TTC549 (cell line): Measurements from ENCODE around the gene ACHE.

Experiments
- FAIRE-seq: peaks from 2 replicates; lab custom pipeline; 2012; peaks lifted over from hg19 to GRCh38; lab: Jason Lieb, UNC

ACHE gene

DNA sequence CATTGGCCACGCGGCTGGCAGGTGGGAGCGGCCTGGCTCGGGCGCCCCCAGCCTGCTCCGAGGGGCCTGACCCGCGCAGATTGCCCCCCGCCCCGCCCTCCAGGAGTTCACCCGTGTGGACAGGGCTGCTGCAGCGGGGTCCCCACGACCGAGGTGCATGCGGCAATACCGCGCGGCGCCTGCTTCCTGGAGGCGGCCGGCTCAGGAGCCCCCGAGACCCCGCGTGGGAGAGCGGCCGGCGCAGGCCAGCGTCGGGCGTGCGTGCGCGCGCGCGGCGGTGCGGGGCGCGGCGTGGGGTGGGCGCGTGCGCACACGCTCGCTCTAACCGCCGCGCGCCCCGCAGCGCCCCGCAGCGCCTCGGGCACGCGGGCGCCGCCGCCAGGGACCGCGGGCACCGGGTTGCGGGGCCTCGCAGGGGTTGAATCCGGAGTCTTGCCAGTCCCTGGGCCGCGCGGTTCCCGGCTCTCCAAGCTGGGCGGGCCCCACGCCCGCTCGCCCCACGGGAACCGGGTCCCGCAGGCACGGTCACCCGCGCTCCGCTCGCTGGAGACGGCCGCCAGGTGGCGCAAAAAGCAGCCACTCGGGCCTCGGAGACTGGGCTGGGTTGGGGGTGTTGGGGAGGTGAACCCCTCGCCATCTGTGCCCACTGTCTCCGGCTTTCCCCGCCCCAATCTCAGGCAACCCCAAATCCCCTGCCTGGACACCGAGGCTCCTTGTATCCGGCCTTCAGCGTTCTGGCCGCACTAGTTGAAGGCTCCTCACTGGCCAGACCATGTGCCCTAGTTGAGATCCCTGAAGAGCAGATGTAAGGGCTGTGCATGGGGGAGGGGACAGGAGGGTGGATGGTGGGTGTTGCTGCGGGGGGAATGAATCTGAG lies 1.3 kb upstream of the ACHE start:
- no peak for FAIRE-seq

DNA sequence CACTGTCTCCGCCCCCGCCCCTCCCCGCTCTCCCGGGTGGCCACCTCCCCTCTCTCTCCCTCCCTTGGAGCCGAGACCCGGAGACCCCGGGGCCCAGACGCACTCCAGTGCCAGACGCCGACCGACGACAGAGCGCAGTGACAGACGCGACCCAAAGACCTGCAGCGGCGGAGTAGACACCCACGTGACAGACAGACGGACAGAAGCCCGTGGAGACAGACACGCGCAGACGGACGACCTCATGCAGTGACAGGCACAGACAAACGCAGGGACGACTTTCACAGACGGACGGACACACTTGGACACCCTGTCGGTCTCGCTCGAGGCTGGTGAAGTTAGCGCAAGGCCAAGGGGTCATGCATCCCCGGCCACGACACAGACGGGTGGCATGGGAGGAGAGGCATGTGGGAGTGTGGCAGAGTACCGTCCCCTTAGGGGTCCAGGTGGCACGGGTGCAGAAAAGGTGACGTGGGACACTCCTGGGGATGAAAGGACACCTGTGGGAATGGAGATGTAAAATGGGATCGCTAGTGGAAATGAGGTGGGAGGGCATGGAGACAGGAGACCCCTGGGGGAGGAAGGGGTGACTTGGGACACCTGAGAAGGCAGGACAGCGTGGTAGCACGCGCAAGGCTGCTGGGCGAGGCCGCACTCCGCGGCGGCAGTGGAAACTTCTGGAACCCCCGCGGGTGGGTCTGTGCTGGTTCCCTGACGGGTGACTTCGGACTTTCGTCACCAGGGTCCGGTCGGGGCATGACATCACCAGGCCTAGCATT lies 456 bp upstream of the ACHE start:
- FAIRE-seq, result no peak

DNA sequence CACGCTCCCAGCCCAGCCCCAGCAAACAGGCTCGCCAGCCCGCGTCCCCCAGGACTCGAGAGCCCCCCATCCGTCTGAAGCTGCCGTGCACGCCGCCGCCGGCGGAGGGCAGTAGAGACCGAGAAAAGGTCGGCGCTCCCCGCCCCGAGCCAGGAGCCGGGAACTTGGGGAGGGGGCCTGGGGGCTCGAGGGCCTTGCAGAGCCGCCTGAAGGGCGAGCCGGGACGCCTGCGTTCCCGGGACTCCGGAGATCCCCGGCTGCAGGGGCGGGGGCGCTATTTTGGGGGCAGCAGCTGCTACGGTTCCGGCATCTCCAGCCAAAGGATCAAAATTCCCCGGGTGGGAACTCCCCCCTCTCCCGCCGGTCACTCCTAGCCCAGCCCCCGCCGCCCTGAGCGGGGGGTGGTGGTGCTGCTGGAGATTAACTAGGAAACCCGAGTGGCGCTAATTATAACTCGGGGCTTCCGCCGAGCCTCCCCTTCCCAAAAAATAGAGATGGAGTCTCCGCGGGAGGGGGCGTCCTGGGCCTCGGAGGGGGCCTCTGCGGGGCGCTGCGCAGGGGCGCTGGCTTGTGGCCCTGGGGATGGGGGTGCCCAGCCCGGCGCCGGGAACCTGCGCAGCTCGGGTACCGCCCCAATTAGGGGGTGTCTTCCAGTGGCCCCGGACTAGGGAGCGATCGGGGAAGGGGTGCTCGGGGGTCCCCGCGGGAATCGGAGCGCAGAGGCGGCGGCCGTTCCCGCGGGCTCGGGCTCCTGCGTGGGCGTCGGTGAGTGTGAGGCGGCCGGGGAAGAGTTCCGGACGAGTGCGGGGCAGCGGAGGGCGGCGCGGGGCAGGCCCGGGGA lies 608 bp downstream of the ACHE start:
- FAIRE-seq, result no peak

DNA sequence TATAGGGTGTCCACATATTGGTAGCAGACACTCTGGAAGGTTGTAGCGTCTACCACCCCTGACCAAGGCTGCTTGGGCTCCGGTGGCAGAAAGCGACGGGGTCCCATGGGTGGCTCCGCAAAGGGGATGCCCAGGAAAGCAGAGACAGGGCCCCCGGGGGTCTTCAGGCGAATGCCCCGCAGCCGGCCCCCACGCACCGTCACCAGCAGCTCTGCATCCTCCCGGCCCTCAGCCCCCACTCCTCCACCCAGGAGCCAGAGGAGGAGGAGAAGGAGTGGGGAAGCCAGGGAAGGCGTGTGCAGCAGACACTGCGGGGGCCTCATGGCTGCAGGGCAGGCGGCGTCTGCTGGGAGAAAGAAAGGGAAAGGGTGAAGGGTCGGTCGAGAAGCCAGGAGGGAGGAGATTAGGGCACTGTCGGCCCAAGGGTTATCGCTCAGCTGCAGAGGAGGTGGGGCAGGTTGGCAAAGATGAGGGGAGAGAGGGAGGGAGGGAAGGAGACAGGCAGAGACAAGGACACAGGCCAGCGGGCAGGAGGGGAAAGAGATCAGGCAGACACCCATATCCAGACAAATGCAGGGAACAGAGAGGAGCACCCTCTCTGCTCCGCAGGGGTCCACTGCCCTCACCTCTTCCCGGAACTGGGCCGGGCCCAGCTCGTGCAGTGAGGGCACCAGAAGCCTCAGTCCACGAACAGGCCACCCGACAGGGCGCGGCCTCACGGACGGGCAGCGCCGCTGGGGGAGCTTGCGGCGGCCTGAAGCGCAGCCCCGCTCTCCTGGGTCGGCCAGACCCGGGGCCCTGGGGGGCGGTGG lies 1.6 kb downstream of the ACHE start:
- no peak for FAIRE-seq

DNA sequence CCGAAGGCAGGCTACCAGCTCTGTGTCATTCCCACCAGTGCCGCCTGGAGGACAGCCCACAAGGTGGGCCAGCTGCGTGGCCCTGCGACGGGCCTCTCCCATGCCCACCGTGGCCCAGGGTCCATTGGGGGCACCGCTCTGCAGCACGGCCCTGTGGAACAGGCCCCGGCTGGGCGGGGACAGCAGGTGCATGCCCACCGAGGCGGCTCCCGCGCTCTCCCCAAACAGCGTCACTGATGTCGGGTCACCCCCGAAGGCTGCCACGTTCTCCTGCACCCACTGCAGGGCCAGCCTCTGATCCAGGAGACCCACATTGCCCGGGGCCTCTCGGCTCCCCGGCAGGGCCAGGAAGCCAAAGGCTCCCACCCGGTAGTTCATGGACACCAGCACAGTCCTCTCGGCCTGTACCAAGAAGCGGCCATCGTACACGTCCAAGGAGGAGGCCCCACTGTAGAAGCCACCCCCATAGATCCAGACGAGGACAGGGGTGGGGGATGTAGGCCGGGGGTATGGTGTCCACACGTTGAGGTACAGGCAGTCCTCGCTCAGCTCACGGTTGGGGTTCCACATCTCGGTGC lies 2.3 kb downstream of the ACHE start:
- FAIRE-seq, result no peak

DNA sequence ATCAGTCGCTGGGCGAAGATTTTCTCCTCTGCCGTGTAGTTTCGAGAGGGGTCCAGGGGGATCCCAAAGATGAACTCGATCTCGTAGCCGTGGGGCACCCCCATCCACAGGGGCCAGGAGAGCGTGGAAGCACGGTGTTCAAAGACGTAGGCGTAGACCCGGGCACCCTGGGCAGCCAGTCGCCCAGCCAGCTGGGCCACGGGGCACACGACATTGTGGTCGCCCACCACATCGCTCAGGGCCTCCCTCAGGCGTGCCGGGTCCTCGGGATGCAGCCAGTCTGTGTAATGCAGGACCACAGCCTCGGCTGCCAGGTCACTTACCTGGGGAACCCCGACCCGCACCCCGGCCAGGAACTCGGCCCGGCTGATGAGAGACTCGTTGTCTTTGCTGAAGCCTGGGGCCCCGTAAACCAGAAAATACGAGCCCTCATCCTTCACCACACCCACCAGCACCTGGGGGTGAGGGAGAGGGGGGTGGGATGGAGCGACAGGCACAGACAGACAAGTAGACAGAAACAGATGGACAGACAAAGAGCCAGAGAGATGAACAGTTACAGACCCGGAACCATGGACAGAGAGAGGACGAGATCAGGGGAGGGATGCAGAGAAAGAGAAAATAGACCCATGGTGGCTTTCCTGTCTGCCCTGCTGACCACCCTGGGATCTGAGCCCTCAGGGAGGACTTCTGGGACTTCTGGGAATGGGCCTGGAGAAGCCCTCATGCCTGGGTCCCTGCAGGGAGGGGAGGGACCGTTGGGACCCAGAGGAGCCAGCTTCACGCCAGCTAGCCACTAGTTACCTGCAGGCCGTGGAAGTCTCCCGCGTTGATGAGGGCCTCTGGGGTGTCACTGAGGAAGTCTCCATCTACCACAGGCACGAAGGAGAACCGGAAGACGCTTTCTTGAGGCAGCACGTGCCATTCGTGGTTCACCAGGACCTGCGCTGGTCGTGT lies 3.0 kb downstream of the ACHE start:
- FAIRE-seq, result no peak

DNA sequence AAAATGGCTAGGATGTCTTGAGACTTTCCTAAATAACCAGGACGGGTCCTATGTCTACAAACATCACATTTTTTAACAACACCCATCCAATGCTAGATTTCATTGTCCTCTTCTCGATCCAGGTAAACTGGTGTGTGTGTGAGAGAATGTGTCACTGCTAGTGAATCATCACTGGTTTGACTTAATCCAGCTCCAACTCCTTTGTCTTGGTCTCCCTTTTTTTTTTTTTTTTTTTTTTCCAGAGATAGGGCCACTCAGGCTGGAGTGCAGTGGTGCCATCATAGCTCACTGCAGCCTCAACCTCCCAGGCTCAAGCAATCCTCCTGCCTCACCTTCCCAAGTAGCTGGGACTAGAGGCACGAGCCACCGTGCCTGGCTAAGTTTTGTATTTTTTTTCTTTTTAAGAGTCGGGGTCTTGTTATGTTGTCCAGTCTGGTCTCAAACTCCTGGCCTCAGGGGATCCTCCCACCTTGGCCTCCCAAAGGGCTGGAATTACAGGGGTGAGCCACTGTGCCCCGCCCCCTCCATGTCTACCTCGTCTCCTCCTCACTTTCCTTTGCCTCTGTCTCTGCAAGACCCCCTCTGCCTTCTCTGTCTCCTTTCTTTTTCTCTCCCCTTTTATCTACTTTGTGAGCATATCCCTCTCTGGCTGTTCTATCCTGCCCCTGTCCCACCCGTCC lies 4.0 kb downstream of the ACHE start:
- FAIRE-seq, result no peak

DNA sequence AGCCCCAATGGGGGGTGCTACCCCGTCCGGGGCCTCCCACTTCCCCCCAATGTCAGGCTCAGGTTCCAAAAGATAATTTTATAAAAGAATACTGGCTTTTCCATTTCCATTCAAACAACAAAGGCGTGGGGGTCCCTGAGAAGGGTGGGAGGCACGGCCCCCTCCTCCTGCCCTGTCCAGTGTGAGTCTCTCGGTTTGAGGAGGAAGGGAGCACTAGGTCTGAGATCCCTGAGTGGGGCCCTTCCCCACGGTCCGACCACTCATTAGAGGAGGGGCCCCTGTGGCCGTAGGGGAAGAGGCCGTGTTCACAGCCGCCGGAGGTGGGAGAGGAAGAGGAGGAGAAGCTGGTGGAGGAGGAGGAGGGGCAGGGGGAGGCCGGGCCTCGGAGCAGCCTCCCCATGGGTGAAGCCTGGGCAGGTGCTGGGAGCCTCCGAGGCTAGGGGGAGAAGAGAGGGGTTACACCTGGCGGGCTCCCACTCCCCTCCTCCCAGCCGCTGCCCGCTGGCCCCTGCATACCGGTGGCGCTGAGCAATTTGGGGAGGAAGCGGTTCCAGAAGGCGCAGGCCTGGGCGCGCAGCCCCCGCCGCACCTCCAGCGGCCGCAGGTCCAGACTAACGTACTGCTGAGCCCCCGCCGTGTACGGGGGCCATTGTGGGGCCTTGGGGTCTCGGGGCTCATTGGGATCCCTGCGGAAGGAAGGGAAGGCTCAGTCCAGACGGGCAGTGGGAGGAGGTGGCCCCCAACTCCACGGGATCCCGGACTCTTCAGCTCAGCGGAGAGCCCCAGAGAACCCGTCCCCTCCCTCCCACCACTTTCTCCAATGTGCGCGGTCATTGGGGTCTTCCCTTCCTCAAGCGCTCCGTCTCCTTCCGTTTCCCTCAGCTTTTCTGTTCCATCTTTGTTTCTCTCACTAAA lies 4.8 kb downstream of the ACHE start:
- no peak for FAIRE-seq

DNA sequence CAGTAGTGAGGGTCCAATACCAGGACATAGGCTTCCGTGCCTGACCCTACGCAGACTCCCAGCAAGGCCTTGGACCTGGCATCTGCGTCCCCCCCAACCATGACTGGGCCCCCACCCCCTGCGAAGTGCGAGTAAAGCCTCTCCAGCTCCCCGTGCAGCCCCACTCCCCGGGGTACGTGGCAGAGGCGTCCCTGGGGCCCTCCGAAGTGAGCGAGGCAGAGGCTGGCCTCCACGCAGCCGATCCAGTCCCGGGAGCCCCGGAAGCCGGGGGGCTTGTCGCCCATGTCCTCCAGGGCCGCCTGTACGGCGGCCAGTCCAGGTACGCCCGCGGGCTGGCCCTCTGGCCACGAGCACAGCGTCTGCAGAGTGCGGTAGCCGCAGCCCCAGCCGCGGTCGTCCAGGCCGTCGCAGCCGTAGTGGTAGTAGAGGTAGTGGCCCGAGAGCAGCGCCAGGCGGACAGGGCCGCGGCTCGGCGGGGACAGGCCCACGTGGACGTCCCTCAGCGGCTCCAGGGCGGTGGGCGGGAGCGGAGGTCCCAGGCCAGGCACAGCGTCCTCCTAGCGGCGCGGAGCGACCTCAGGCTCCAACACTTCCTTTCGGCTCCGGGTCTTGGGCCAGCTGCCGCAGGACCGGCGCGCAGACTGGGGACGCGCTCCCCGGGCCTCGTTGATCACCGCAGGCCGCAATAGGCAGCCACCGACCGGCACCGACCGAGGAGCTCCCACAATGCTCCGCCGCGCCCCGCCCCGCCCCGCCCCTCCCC lies 6.5 kb downstream of the ACHE start, which contains the start of gene UFSP1:
UFSP1 (minus strand) TSS at position 728 of the 763 bp plus-strand sequence; CDS start at position 284, 444 bp downstream.
- no peak for FAIRE-seq

DNA sequence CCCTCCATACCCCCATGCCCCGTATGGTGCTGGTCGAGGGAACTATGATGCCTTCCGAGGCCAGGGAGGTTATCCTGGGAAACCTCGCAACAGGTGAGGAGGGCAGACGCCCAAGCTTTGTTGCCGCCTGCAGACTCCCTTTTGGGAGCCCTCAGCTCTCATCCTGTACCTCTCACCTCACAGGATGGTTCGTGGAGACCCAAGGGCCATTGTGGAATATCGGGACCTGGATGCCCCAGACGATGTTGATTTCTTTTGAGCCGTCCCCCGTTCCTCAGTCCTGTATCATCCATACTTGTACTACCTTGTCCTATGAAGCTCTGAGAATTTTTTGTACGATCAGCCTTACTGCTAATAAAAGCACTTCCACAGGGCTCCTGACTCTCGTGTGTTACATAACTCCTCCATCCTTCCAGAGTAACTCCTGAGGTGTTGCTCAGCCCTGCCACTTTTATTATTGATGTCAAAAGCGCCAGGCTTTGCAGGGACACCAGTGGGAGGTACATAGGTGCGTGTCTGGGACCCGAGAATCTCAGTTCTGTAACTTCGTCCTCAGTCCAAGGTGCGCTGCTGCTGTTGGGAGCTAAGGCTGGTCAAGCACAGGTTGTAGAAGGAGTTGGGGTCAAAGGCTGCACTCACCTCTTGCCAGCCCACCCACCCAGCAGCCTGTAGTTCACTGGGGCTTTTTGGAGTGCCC lies 7.2 kb downstream of the ACHE start:
- FAIRE-seq, result no peak

DNA sequence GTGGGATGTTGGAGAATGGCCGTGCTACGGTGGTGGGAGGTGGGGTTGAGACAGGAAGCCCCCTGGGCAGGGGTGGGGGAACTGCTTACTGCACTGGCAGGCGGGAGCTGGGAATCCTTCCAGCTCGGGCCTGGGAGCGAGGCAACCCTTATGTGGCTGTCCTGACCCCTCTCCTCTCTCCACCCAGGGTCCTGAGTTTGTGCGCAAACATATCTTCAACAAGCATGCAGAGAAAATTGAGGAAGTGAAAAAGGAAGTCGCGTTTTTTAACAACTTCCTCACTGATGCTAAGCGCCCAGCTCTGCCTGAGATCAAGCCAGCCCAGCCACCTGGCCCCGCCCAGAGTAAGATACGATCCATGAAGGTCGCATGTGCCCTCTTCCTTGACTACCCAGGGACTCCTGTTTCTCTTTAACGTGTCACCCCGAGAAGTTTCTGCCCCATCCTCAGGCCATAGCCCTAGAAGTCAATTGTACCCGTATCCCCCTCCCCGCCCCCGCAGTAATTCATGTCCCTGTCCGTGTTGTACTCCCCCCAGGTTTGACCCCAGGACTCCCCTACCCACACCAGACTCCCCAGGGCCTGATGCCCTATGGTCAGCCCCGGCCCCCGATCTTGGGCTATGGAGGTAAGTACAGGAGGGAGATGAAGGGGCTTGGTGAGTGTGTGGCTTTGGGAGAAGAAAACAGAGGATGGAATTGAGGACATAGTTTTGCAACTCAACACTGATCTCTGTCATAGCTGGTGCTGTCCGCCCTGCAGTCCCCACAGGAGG lies 8.0 kb downstream of the ACHE start:
- FAIRE-seq, result no peak

DNA sequence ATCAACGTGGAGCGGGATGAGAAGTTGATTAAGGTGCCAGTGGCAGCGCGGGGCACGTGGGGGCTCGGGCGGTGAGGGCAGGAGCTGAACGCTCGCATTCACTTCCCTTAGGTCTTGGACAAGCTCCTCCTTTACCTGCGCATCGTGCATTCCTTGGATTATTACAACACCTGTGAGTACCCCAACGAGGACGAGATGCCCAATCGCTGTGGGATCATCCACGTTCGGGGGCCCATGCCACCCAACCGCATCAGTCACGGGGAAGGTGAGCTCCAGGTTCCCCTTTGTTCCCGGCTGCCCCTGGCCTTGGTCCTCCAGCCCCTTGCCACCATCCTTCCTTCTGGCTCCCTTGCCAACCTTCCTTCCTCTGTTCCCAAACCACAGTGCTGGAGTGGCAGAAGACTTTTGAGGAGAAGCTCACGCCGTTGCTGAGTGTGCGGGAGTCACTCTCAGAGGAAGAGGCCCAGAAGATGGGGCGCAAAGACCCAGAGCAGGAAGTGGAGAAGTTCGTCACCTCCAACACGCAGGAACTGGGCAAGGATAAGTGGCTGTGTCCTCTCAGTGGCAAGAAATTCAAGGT lies 8.7 kb downstream of the ACHE start:
- no peak for FAIRE-seq

DNA sequence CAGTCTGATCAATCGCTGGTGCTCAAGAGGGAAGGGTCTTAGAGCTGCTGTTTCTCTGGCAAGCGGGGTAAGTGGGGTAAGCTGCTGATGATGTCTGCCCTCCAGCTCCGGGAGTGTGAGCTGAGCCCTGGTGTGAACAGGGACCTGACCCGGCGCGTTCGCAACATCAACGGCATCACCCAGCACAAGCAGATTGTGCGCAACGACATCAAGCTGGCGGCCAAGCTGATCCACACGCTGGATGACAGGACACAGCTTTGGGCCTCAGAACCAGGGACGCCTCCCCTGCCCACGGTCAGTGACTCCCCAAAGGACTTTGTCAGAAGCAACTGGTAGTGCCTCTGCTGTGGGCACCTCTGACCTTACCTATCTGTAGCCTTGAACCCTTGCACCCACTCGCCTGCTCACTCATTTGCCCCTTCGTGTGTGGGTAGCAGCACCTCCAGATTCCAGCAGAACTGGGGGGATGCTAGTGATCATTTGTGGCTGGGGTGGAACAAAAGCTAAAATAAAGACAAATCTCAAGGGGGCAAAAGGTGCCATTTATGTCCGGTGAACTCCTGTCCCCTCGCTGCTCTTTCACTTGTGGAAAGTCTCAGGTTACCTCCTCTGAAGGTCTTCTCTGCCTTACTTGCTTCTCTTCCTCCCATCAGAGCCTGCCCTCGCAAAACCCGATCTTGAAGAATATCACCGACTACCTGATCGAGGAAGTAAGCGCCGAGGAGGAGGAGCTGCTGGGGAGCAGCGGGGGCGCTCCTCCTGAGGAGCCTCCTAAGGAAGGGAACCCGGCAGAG lies 9.3 kb downstream of the ACHE start:
- no peak for FAIRE-seq

DNA sequence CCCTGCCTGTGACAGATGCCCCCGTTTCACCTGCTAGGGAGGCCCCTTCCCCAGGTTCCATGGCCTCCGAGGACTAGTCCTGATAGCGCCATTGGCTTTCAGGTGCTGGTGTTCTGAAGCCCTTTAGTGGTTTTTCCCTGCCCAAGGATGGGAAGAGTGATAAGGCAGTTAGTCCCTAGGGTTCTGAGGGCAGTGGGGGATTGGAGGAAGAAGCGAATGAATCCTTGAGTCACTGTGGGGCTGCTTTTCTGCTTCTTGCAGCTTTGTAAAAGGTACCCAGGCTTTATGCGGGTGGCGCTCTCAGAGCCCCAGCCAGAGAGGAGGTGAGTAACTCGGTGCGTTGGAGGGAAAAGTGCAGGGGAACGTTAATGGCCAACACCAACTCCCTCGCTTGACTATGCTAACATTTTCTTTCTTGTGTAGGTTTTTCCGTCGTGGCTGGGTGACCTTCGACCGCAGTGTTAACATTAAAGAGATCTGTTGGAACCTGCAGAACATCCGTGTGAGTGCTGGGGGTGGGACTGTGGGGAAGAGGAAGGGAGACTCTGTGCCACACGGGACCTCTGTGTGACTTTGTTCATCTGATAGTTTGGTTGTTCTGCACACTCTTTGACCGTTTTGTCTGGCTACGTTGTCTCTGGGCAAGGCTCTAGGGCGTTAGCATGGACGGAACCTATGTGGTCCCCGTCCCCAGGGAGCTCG lies 10.1 kb downstream of the ACHE start:
- no peak for FAIRE-seq
